IMR-90 (cell line): ENCODE measurements around the gene UCKL1.

ENCODE experiments used
- BHLHE40 ChIP-seq: fragments of 150-350 bp; IDR thresholded peaks from 2 replicates; pipeline ENCODE4 v1.6.1; 2016; ENCODE audit warnings: mild to moderate bottlenecking, low read depth, low read length
- CTCF ChIP-seq: conservative IDR thresholded peaks from 2 replicates; pipeline ENCODE4 v1.5.1; 2012; ENCODE audit warnings: mild to moderate bottlenecking, low read depth, low read length, improper control_type of control experiment
- ELK1 ChIP-seq: fragments of 150-350 bp; IDR thresholded peaks from 2 replicates; pipeline ENCODE4 v1.6.1; 2016; ENCODE audit warnings: low read depth, mild to moderate bottlenecking, low read length, moderate library complexity, borderline replicate concordance
- MAZ ChIP-seq: IDR thresholded peaks from 2 replicates; pipeline ENCODE4 v1.6.1; 2012; ENCODE audit warnings: low read depth, mild to moderate bottlenecking, low read length, improper control_type of control experiment, moderate library complexity, borderline replicate concordance
- POLR2A ChIP-seq: IDR thresholded peaks from 2 replicates; pipeline ENCODE4 v1.6.1; 2012; ENCODE audit warnings: mild to moderate bottlenecking, low read depth, low read length
- RAD21 ChIP-seq: IDR thresholded peaks from 2 replicates; pipeline ENCODE4 v1.6.1; 2012; ENCODE audit warnings: low read length, improper control_type of control experiment
- USF2 ChIP-seq: fragments of 150-350 bp; IDR thresholded peaks from 2 replicates; pipeline ENCODE4 v1.6.1; 2017; ENCODE audit warnings: mild to moderate bottlenecking, antibody characterized with exemption, low read length, low read depth

- TF ChIP-seq CTCF (no peak), RAD21 (no peak), POLR2A (no peak), MAZ (no peak), USF2 (no peak), BHLHE40 (no peak), ELK1 (no peak)
These were observed 9.1 kb downstream of the UCKL1 start for GRCh38 chr20:63946986-63947637.
